K562 (cell line): ENCODE measurements around the gene FBXL13. TPM values are rescaled to one million over a fixed set of nuclear protein-coding genes. Genes with fewer than 3 reads are reported as not detected.
A peak's percentile ranks its signal among the peaks of the same experiment; 100 is the strongest.

Experiments used
- CREM ChIP-seq: IDR thresholded peaks from 2 replicates; pipeline ENCODE4 v1.6.1; 2014; ENCODE audit warnings: antibody characterized with exemption, low read depth
- FOXA3 ChIP-seq, 2 experiments: fragments of 450-650 bp in 1 of 2; sonication (generic) in 1 of 2; formaldehyde crosslinking; IDR thresholded peaks in 1 of 2; conservative IDR thresholded peaks in 1 of 2; 2 replicates each; pipeline versions ENCODE4 v1.4.0 to v1.8.0; 2020 to 2022; ENCODE audit warnings: mild to moderate bottlenecking in 2 of 2, missing genetic modification reagents in 1 of 2
- GTF2F1 ChIP-seq: IDR thresholded peaks from 2 replicates; pipeline ENCODE4 v1.6.1; 2011; ENCODE audit warnings: low read depth, low read length, improper control_type of control experiment
- HDAC6 ChIP-seq: IDR thresholded peaks from 2 replicates; pipeline ENCODE4 v1.6.1; 2012; ENCODE audit warnings: low read depth, mild to moderate bottlenecking, control low read depth, inconsistent platforms, low read length, moderate library complexity
- MAFG ChIP-seq: fragments of 450-650 bp; conservative IDR thresholded peaks from 2 replicates; pipeline ENCODE4 v1.6.1; 2016; ENCODE audit warnings: missing genetic modification characterization, missing compliant biosample characterization
- PHF21A ChIP-seq: fragments of 450-650 bp; IDR thresholded peaks from 2 replicates; pipeline ENCODE4 v1.6.1; 2017; ENCODE audit warnings: low read depth, borderline replicate concordance
- TARDBP ChIP-seq: fragments of 450-650 bp; IDR thresholded peaks from 2 replicates; pipeline ENCODE4 v1.6.1; 2016
- TRIM28 ChIP-seq: fragments of 450-650 bp; IDR thresholded peaks from 2 replicates; pipeline ENCODE4 v1.6.1; 2017
- ZNF584 ChIP-seq: fragments of 200-800 bp; sonication (Bioruptor generic); IDR thresholded peaks from 2 replicates; pipeline ENCODE4 v1.6.1; 2016; ENCODE audit warnings: low read depth, mild to moderate bottlenecking, missing genetic modification characterization, missing compliant biosample characterization
- ZNF778 ChIP-seq: fragments of 450-650 bp; formaldehyde crosslinking; IDR thresholded peaks from 2 replicates; pipeline ENCODE4 v1.4.0; 2020; ENCODE audit warnings: mild to moderate bottlenecking, moderate library complexity
- polyA plus RNA-seq, 8 experiments: library from polyadenylated mRNA; depleted of rRNA in 4 of 8; stranded (reverse) in 5 of 8; unstranded in 3 of 8; fragments of >200 nt; fragmentation: Nextera tagmentation in 2 of 8; fragmentation: Illumina TruSeq in 1 of 8; extraction: Ambion mirVana in 2 of 8; extraction: Trizol in 1 of 8; gene quantifications; 2 replicates each; pipeline versions ENCODE4 v1.2.1 to v1.2.3, GENCODE V29; 2011 to 2014; ENCODE audit warnings: inconsistent platforms in 1 of 8, missing spikeins in 1 of 8
- total RNA-seq, 7 experiments: library from RNA; depleted of rRNA in 6 of 7; stranded (reverse); fragments of >200 nt in 6 of 7; fragmentation: Illumina TruSeq in 2 of 7; extraction: Trizol in 2 of 7; gene quantifications; 2 replicates each; pipeline versions ENCODE4 v1.2.1 to v1.2.3, GENCODE V29; 2011 to 2021; ENCODE audit warnings: low replicate concordance in 1 of 7
- TF ChIP-seq, protein P1 (sequence below), 2 experiments: IDR thresholded peaks; 2 replicates each; pipeline ENCODE4 v1.6.1; 2011; ENCODE audit warnings: borderline replicate concordance in 1 of 2, control low read depth in 1 of 2, low read depth in 1 of 2, low read length in 1 of 2, mild to moderate bottlenecking in 1 of 2, mixed read lengths in 1 of 2, moderate library complexity in 1 of 2; ENCODE audit not compliant: insufficient read depth in 1 of 2, insufficient read length in 1 of 2, poor library complexity in 1 of 2, severe bottlenecking in 1 of 2; ENCODE audit errors: extremely low read depth in 1 of 2
- TF ChIP-seq, protein P2 (sequence below): fragments of 450-650 bp; IDR thresholded peaks from 2 replicates; pipeline ENCODE4 v1.6.1; 2016; ENCODE audit warnings: low read depth, mild to moderate bottlenecking, moderate library complexity
- TF ChIP-seq, protein P3 (sequence below): sonication (generic); IDR thresholded peaks from 2 replicates; pipeline ENCODE4 v1.6.1; 2016
- TF ChIP-seq, protein P4 (sequence below), 2 experiments: fragments of 250-450 bp in 1 of 2; fragments of 450-650 bp in 1 of 2; sonication (Bioruptor Pico) in 1 of 2; IDR thresholded peaks; 2 replicates each; pipeline versions ENCODE4 v1.6.1 to v1.8.0; 2016 to 2021; ENCODE audit warnings: mild to moderate bottlenecking in 2 of 2, moderate library complexity in 2 of 2, missing compliant biosample characterization in 1 of 2, missing genetic modification characterization in 1 of 2
- TF ChIP-seq, protein P5 (sequence below), 2 experiments: fragments of 200-800 bp in 1 of 2; sonication (Bioruptor generic) in 1 of 2; sonication (generic) in 1 of 2; formaldehyde crosslinking in 1 of 2; IDR thresholded peaks in 1 of 2; conservative IDR thresholded peaks in 1 of 2; 2 replicates each; pipeline versions ENCODE4 v1.5.0 to v1.6.1; 2016 to 2020; ENCODE audit warnings: missing compliant biosample characterization in 1 of 2, missing genetic modification characterization in 1 of 2, missing genetic modification reagents in 1 of 2
- TF ChIP-seq, protein P6 (sequence below): sonication (generic); formaldehyde crosslinking; IDR thresholded peaks from 2 replicates; pipeline ENCODE4 v1.8.0; 2022; ENCODE audit warnings: mild to moderate bottlenecking, missing genetic modification reagents
- TF ChIP-seq, protein P7 (sequence below): sonication (generic); formaldehyde crosslinking; IDR thresholded peaks from 2 replicates; pipeline ENCODE4 v1.8.1; 2023; ENCODE audit warnings: mild to moderate bottlenecking, missing genetic modification reagents

The FBXL13 gene
- total and polyA plus RNA-seq, 9 of the 15 experiments (the other 6 are each of a cell fraction or from before 2014, with no cell fraction given) = 16.3 to 55.0 (median 25.4) TPM

DNA sequence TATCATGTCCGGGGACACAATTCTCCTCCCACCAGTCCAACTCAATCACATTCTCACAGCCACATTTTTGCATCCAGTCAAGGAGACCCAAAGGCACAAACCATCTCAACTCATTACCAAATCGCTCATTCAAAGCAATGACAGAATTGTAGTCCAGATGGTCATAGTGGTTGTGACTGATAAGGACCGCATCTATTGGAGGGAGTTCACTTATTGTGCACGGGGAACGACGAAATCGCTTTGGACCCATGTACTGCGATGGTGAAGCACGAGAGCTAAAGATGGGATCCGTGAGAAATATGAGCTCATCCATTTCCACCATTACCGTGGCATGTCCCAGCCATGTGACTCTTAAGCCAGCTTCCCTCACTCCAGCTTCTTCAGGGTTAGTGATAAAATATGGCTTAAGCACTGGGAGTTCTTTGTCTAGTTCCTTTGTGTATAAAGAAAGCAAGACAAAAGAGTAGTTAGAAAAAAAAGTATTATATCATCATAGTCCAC lies 45.2 kb upstream of the FBXL13 start (continued):
- TF ChIP-seq, protein P1, sequence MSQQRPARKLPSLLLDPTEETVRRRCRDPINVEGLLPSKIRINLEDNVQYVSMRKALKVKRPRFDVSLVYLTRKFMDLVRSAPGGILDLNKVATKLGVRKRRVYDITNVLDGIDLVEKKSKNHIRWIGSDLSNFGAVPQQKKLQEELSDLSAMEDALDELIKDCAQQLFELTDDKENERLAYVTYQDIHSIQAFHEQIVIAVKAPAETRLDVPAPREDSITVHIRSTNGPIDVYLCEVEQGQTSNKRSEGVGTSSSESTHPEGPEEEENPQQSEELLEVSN (IDR thresholded peaks at IDR 0.05; ENCODE audit: borderline replicate concordance in 1 of 2, extremely low read depth in 1 of 2, insufficient read depth in 1 of 2, insufficient read length in 1 of 2, low read depth in 1 of 2, low read length in 1 of 2, poor library complexity in 1 of 2, severe bottlenecking in 1 of 2) = peak; percentile 89 to 97
- TF ChIP-seq TRIM28 (peak; percentile 84), HDAC6 (no peak), GTF2F1 (no peak), FOXA3 (CRISPR knock-in tag; conservative IDR thresholded peaks at IDR 0.05 in 1 of 2, IDR thresholded peaks at IDR 0.05 in 1 of 2) (0 out of 4 replicates have a peak, but pooled peaks of 1 of the 2 experiments have one; percentile 77), MAFG (tag) (no peak), TARDBP (peak; percentile 77; the same call in 1 of the 2 replicates), PHF21A (peak; percentile 39; the same call in 1 of the 2 replicates), ZNF584 (CRISPR knock-in tag) (0 out of 2 replicates have a peak, but pooled peaks have one; percentile 72), ZNF778 (CRISPR knock-in tag) (no peak), CREM (peak; percentile 90)
- TF ChIP-seq, protein P2, sequence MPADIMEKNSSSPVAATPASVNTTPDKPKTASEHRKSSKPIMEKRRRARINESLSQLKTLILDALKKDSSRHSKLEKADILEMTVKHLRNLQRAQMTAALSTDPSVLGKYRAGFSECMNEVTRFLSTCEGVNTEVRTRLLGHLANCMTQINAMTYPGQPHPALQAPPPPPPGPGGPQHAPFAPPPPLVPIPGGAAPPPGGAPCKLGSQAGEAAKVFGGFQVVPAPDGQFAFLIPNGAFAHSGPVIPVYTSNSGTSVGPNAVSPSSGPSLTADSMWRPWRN = peak; percentile 94
- TF ChIP-seq, protein P3, sequence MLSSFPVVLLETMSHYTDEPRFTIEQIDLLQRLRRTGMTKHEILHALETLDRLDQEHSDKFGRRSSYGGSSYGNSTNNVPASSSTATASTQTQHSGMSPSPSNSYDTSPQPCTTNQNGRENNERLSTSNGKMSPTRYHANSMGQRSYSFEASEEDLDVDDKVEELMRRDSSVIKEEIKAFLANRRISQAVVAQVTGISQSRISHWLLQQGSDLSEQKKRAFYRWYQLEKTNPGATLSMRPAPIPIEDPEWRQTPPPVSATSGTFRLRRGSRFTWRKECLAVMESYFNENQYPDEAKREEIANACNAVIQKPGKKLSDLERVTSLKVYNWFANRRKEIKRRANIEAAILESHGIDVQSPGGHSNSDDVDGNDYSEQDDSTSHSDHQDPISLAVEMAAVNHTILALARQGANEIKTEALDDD = peak; percentile 86
- TF ChIP-seq, protein P4, sequence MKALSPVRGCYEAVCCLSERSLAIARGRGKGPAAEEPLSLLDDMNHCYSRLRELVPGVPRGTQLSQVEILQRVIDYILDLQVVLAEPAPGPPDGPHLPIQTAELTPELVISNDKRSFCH (CRISPR knock-in tag; IDR thresholded peaks at IDR 0.05) = no peak
- TF ChIP-seq, protein P4 (tag; IDR thresholded peaks at IDR 0.05) = peak; percentile 94
- TF ChIP-seq, protein P5, sequence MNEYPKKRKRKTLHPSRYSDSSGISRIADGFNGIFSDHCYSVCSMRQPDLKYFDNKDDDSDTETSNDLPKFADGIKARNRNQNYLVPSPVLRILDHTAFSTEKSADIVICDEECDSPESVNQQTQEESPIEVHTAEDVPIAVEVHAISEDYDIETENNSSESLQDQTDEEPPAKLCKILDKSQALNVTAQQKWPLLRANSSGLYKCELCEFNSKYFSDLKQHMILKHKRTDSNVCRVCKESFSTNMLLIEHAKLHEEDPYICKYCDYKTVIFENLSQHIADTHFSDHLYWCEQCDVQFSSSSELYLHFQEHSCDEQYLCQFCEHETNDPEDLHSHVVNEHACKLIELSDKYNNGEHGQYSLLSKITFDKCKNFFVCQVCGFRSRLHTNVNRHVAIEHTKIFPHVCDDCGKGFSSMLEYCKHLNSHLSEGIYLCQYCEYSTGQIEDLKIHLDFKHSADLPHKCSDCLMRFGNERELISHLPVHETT (CRISPR knock-in tag; conservative IDR thresholded peaks at IDR 0.05 in 1 of 2, IDR thresholded peaks at IDR 0.05 in 1 of 2) = peak in 1 of 2 experiments; percentile 54; a peak in 1 of 4 replicates
- TF ChIP-seq, protein P6, sequence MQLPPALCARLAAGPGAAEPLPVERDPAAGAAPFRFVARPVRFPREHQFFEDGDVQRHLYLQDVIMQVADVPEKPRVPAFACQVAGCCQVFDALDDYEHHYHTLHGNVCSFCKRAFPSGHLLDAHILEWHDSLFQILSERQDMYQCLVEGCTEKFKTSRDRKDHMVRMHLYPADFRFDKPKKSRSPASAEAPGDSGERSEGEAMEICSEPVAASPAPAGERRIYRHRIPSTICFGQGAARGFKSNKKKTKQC = peak; percentile 84; the same call in 1 of the 2 replicates
- TF ChIP-seq, protein P7, sequence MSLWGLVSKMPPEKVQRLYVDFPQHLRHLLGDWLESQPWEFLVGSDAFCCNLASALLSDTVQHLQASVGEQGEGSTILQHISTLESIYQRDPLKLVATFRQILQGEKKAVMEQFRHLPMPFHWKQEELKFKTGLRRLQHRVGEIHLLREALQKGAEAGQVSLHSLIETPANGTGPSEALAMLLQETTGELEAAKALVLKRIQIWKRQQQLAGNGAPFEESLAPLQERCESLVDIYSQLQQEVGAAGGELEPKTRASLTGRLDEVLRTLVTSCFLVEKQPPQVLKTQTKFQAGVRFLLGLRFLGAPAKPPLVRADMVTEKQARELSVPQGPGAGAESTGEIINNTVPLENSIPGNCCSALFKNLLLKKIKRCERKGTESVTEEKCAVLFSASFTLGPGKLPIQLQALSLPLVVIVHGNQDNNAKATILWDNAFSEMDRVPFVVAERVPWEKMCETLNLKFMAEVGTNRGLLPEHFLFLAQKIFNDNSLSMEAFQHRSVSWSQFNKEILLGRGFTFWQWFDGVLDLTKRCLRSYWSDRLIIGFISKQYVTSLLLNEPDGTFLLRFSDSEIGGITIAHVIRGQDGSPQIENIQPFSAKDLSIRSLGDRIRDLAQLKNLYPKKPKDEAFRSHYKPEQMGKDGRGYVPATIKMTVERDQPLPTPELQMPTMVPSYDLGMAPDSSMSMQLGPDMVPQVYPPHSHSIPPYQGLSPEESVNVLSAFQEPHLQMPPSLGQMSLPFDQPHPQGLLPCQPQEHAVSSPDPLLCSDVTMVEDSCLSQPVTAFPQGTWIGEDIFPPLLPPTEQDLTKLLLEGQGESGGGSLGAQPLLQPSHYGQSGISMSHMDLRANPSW (CRISPR knock-in tag) = 0 out of 2 replicates have a peak, but pooled peaks have one; percentile 39
